Lung (tissue), 12 donors: ENCODE data around the gene RCN2. TPM values are rescaled to one million over a fixed set of nuclear protein-coding genes. Genes with fewer than 3 reads are reported as not detected.

Source experiments
- ATAC-seq: fragments of 200-7000 bp; cut with Tn5 transposase; one replicate; pipeline ENCODE4 v1.9.1; 2020; ENCODE audit warnings: moderate number of reproducible peaks; ENCODE audit not compliant: insufficient read depth, low FRiP score
- DNase-seq, 3 donors: peaks; one replicate each; pipeline ENCODE4 v3.0.0-alpha.2; 2013 to 2017
- H3K27ac ChIP-seq, 2 donors: one replicate each; pipeline ENCODE4 v1.5.1; 2013; ENCODE audit warnings: mild to moderate bottlenecking in 2 of 2, moderate library complexity in 2 of 2, control low read depth in 1 of 2, inconsistent platforms in 1 of 2, low read depth in 1 of 2, low read length in 1 of 2
- H3K27me3 ChIP-seq, 3 donors: one replicate each; pipeline ENCODE4 v1.5.1; 2013; ENCODE audit warnings: low read length in 2 of 3; ENCODE audit not compliant: control insufficient read depth in 3 of 3, insufficient read depth in 3 of 3
- H3K36me3 ChIP-seq, 4 donors: one replicate each; pipeline ENCODE4 v1.5.1; 2013; ENCODE audit warnings: low read length in 4 of 4, mild to moderate bottlenecking in 1 of 4, moderate library complexity in 1 of 4; ENCODE audit not compliant: control insufficient read depth in 4 of 4, insufficient read depth in 4 of 4
- H3K4me1 ChIP-seq, 5 donors: one replicate each; pipeline ENCODE4 v1.5.1; 2013; ENCODE audit warnings: low read length in 5 of 5, mild to moderate bottlenecking in 2 of 5, moderate library complexity in 1 of 5; ENCODE audit not compliant: control insufficient read depth in 5 of 5, insufficient read depth in 5 of 5
- H3K4me3 ChIP-seq: one replicate; pipeline ENCODE4 v1.5.1; 2013; ENCODE audit warnings: mild to moderate bottlenecking, control low read depth, moderate library complexity
- H3K9ac ChIP-seq, 2 donors: one replicate each; pipeline ENCODE4 v1.5.1; 2013; ENCODE audit warnings: low read length in 2 of 2, control low read depth in 1 of 2; ENCODE audit not compliant: insufficient read depth in 1 of 2
- H3K9me3 ChIP-seq, 4 donors: one replicate each; pipeline ENCODE4 v1.5.1; 2013; ENCODE audit warnings: low read length in 3 of 4, mild to moderate bottlenecking in 1 of 4, moderate library complexity in 1 of 4; ENCODE audit not compliant: control insufficient read depth in 4 of 4, insufficient read depth in 3 of 4
- CTCF ChIP-seq: IDR thresholded peaks from 2 replicates; pipeline ENCODE4 v1.5.1; 2012; ENCODE audit warnings: mild to moderate bottlenecking; ENCODE audit errors: control extremely low read depth, extremely low read depth
- WGBS, 2 donors: extraction: QIAGEN DNeasy Blood & Tissue Kit; methylation state at CpG; one replicate each; pipeline ENCODE4 v1.1.7; 2013; 5-methylcytosine and 5-hydroxymethylcytosine counted together
- polyA plus RNA-seq, 2 donors: library from polyadenylated mRNA; stranded (reverse); fragments of 200-250 nt; gene quantifications; one replicate each; pipeline ENCODE4 v1.2.1, GENCODE V29; 2013
- total RNA-seq, 2 donors: library from RNA; depleted of rRNA in 1 of 2; stranded (reverse); fragments of >200 nt in 1 of 2; gene quantifications; one replicate each; pipeline ENCODE4 v1.2.1, GENCODE V29; 2014 to 2021
- donor health status: control.
- donor health status: control.
- donor health status: Bipolar disorder and iron deficiency.
- donor health status: healthy.
- donor health status: DM: yes; HTN: yes; CAD: no.

The RCN2 gene
- total and polyA plus RNA-seq, 4 donors = 28.7 to 66.1 (median 34.2) TPM

GRCh38 chr15:76974456-76975036 lies 43.0 kb downstream of the RCN2 start:
- no peaks in the 10 kb centered on the region for H3K27me3 ChIP-seq
- H3K9ac ChIP-seq = no peak overlapping the region
- no peaks in the 10 kb centered on the region for H3K36me3 ChIP-seq
- H3K27ac ChIP-seq = no peak overlapping the region
- no peak overlapping the region for H3K4me3 ChIP-seq
- WGBS, 2 donors = 79 to 84% methylated on average over 4 of the region's 4 CpGs
- no peak for DNase-seq
- no peaks in the 10 kb centered on the region for H3K4me1 ChIP-seq
- H3K9me3 ChIP-seq = peaks cover 0 to 1% (median 0%) of the 10 kb centered on the region in 4 donors
- TF ChIP-seq CTCF = no peak
- ATAC-seq = no peak

- no peak for DNase-seq
- 91 to 96% methylated on average over 1 of the region's 1 CpG for WGBS, 2 donors
Observed at GRCh38 chr15:76976141-76976540, 44.6 kb downstream of the RCN2 start.

GRCh38 chr15:76976572-76977270 lies 45.2 kb downstream of the RCN2 start:
- no peaks in the 10 kb centered on the region for H3K36me3 ChIP-seq
- peaks cover 0 to 7% (median 0%) of the 10 kb centered on the region in 4 donors for H3K9me3 ChIP-seq
- ATAC-seq = no peak
- no peaks in the 10 kb centered on the region for H3K27me3 ChIP-seq
- no peak overlapping the region for H3K27ac ChIP-seq
- no peaks in the 10 kb centered on the region for H3K4me1 ChIP-seq
- WGBS, 2 donors = 82 to 87% methylated on average over 5 of the region's 5 CpGs
- no peak overlapping the region for H3K9ac ChIP-seq
- TF ChIP-seq CTCF = no peak
- H3K4me3 ChIP-seq = no peak overlapping the region
- DNase-seq = no peak

More at GRCh38 chr15:76976141-76976540, 44.6 kb downstream of the RCN2 start:
- Histone ChIP-seq H3K36me3 (no peaks in the 10 kb centered on the region), H3K9ac (no peak overlapping the region), H3K27ac (no peak overlapping the region), H3K9me3 (peaks cover 0 to 7% (median 0%) of the 10 kb centered on the region in 4 donors), H3K27me3 (no peaks in the 10 kb centered on the region), H3K4me1 (no peaks in the 10 kb centered on the region), H3K4me3 (no peak overlapping the region)
- no peak for TF ChIP-seq CTCF
- no peak for ATAC-seq
